Measurements from ENCODE around the gene NLN.

Gene NLN

GRCh38 chr5:65797481-65797880 is 75.5 kb downstream of the NLN start:
- Histone ChIP-seq H3K9me3 (ENCODE audit: control insufficient read depth, low read length) (no peaks in the 10 kb centered on the region), H3K27me3 (ENCODE audit: control insufficient read depth, insufficient read depth, low read length) (no peaks in the 10 kb centered on the region), H3K4me1 (no peaks in the 10 kb centered on the region), H3K79me2 (no peaks in the 10 kb centered on the region), H3K27ac (no peak overlapping the region), H3K9ac (no peak overlapping the region), H3K36me3 (ENCODE audit: control insufficient read depth, insufficient read depth, low read length) (no peaks in the 10 kb centered on the region), H2AFZ (no peak overlapping the region), H3K4me2 (ENCODE audit: low read length) (no peak overlapping the region), H3K4me3 (ENCODE audit: low read depth, low read length) (no peak overlapping the region)
- TF ChIP-seq, protein P1, sequence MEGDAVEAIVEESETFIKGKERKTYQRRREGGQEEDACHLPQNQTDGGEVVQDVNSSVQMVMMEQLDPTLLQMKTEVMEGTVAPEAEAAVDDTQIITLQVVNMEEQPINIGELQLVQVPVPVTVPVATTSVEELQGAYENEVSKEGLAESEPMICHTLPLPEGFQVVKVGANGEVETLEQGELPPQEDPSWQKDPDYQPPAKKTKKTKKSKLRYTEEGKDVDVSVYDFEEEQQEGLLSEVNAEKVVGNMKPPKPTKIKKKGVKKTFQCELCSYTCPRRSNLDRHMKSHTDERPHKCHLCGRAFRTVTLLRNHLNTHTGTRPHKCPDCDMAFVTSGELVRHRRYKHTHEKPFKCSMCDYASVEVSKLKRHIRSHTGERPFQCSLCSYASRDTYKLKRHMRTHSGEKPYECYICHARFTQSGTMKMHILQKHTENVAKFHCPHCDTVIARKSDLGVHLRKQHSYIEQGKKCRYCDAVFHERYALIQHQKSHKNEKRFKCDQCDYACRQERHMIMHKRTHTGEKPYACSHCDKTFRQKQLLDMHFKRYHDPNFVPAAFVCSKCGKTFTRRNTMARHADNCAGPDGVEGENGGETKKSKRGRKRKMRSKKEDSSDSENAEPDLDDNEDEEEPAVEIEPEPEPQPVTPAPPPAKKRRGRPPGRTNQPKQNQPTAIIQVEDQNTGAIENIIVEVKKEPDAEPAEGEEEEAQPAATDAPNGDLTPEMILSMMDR (IDR thresholded peaks at IDR 0.05) = no peak

DNA sequence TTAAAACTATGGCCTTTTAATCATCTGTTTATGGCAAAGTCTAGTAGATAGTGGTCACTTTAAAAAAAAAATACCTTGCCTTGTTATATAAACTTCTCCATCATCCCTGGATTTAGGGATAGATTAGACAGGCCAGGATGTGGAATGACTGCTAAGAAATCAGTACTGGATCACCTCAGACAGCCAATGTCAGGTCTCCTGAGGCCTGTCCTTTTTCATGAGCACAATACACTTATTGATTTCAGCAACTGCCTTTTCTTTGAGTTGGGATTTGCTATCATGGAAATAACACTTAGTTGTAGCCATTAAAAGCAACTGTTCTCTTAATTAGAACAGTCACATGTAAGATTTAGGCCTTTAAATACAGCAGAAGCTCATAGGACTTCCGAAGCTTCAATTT is 77.9 kb downstream of the NLN start:
- H3K4me3 ChIP-seq (ENCODE audit: low read depth, low read length) = no peak overlapping the region
- TF ChIP-seq, protein P1 (IDR thresholded peaks at IDR 0.05) = no peak
- no peak overlapping the region for H2AFZ ChIP-seq
- H3K27ac ChIP-seq = no peak overlapping the region
- H3K4me2 ChIP-seq (ENCODE audit: low read length) = no peak overlapping the region
- no peaks in the 10 kb centered on the region for H3K4me1 ChIP-seq
- no peaks in the 10 kb centered on the region for H3K9me3 ChIP-seq (ENCODE audit: control insufficient read depth, low read length)
- H3K9ac ChIP-seq = no peak overlapping the region
- H3K36me3 ChIP-seq (ENCODE audit: control insufficient read depth, insufficient read depth, low read length) = no peaks in the 10 kb centered on the region
- H3K79me2 ChIP-seq = no peaks in the 10 kb centered on the region
- no peaks in the 10 kb centered on the region for H3K27me3 ChIP-seq (ENCODE audit: control insufficient read depth, insufficient read depth, low read length)

GRCh38 chr5:65800775-65801174 is 78.8 kb downstream of the NLN start:
- Histone ChIP-seq H3K4me1 (no peaks in the 10 kb centered on the region), H2AFZ (no peak overlapping the region), H3K9ac (no peak overlapping the region), H3K36me3 (ENCODE audit: control insufficient read depth, insufficient read depth, low read length) (no peaks in the 10 kb centered on the region), H3K4me2 (ENCODE audit: low read length) (no peak overlapping the region), H3K27ac (no peak overlapping the region), H3K4me3 (ENCODE audit: low read depth, low read length) (no peak overlapping the region), H3K79me2 (no peaks in the 10 kb centered on the region), H3K27me3 (ENCODE audit: control insufficient read depth, insufficient read depth, low read length) (no peaks in the 10 kb centered on the region), H3K9me3 (ENCODE audit: control insufficient read depth, low read length) (no peaks in the 10 kb centered on the region)
- TF ChIP-seq, protein P1 (IDR thresholded peaks at IDR 0.05) = no peak

- Histone ChIP-seq H3K4me1 (no peaks in the 10 kb centered on the region), H3K79me2 (no peaks in the 10 kb centered on the region), H3K4me3 (ENCODE audit: low read depth, low read length) (no peak overlapping the region), H3K27ac (no peak overlapping the region), H3K9me3 (ENCODE audit: control insufficient read depth, low read length) (no peaks in the 10 kb centered on the region), H3K9ac (no peak overlapping the region), H2AFZ (no peak overlapping the region), H3K4me2 (ENCODE audit: low read length) (no peak overlapping the region), H3K36me3 (ENCODE audit: control insufficient read depth, insufficient read depth, low read length) (no peaks in the 10 kb centered on the region), H3K27me3 (ENCODE audit: control insufficient read depth, insufficient read depth, low read length) (no peaks in the 10 kb centered on the region)
- TF ChIP-seq, protein P1 (IDR thresholded peaks at IDR 0.05) = no peak
These were observed 79.4 kb downstream of the NLN start for GRCh38 chr5:65801352-65801783.

DNA sequence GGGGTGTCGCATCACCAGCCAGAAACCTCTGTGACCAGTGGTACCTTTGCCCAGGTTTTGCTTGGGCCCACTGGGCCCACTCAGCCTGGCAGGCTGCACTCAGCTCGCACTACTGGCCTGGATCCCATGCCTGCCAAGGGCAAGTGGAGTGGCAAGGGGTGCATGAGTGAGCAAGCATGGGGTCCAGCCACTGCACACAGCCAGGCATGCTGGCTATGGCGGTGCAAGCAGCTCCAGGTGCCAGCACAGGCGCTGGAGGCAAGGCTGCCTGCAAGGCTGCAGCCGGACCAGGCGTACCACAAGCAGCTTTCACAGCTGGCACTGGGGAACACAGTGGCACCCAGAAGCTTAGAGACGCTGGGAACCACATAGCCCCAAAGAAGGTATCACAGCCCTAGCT is 80.1 kb downstream of the NLN start:
- no peak overlapping the region for H2AFZ ChIP-seq
- no peaks in the 10 kb centered on the region for H3K4me1 ChIP-seq
- H3K4me2 ChIP-seq (ENCODE audit: low read length) = no peak overlapping the region
- H3K79me2 ChIP-seq = no peaks in the 10 kb centered on the region
- H3K27ac ChIP-seq = no peak overlapping the region
- H3K36me3 ChIP-seq (ENCODE audit: control insufficient read depth, insufficient read depth, low read length) = no peaks in the 10 kb centered on the region
- H3K9me3 ChIP-seq (ENCODE audit: control insufficient read depth, low read length) = no peaks in the 10 kb centered on the region
- H3K9ac ChIP-seq = no peak overlapping the region
- no peak overlapping the region for H3K4me3 ChIP-seq (ENCODE audit: low read depth, low read length)
- TF ChIP-seq, protein P1 (IDR thresholded peaks at IDR 0.05) = no peak
- no peaks in the 10 kb centered on the region for H3K27me3 ChIP-seq (ENCODE audit: control insufficient read depth, insufficient read depth, low read length)
